Iris pigment epithelial cell (primary cell): ENCODE results near the gene TANGO2.

Experiments used
- DNase-seq: peaks from one replicate; pipeline ENCODE4 v3.0.0-alpha.2; 2011; ENCODE audit warnings: low read depth

TANGO2 gene

GRCh38 chr22:19983741-19984140, 37.2 kb upstream of the TANGO2 start:
- DNase-seq: no peak

- DNase-seq: peak; percentile 68
Observed at GRCh38 chr22:19984201-19984753, 36.6 kb upstream of the TANGO2 start.

DNA sequence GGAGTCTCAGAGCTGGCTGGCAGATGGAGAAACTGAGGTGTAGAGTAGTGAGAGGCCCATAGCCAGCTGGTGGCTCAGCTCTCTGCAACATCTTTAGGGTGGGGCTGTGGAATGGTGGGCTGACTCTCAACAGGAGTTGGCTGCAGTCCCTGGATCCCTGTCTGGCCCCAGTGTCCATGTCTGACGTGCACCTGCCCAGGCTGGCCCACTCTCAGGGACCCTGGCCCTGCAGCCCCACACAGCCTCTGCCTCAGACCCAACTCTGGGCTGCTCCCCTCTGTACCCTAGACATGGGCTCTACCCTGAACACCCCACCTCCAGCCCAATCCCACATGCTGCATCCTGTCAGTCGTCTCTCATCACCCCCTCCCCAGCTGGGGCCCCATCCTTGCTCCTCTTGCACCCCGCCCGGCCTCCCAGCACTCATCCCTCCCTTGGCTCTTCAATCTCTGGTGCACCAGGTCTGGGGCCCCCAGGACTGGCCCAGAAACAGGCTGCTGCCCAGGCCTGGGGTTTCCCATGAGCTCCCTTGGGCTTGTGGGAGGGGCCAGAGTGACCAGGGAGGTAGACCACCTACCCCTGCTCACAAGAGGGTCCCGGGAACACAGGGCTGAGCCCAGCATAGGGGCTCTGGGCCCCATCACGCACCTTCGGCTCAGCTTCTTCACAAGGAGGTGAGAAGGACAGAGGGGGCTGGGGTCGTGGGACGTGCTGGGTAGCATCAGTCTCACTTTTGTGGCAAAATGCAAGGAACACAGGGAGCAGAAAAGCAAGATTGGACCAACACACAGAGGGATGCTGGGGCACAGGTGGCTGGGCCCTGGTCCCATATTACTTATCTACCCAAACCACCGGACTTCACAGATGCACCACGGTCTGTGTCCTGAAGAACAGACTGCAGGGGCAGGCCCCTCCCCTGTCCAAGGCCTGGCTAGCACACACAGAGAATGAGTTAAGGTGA, 35.8 kb upstream of the TANGO2 start:
- no peak for DNase-seq

DNA sequence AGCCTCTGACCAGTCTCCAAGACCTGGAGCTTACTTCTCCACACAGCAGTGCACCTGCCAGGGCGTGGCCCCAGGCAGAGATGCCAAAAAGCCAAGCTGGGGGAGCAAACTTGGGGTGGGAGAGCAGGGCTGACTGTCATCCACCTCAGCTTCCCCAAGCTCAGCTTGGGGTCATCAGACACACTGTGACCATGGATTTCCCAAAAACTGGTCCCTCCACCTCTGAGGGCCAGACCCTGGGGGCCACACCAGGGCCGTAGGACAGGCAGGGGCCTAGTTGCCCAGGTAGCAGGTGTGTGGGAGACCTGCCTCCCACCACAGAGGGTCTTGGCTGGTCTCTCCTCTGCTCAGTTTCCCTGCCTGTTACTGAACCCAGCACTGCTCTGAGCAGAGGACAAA, 34.9 kb upstream of the TANGO2 start:
- no peak for DNase-seq

DNA sequence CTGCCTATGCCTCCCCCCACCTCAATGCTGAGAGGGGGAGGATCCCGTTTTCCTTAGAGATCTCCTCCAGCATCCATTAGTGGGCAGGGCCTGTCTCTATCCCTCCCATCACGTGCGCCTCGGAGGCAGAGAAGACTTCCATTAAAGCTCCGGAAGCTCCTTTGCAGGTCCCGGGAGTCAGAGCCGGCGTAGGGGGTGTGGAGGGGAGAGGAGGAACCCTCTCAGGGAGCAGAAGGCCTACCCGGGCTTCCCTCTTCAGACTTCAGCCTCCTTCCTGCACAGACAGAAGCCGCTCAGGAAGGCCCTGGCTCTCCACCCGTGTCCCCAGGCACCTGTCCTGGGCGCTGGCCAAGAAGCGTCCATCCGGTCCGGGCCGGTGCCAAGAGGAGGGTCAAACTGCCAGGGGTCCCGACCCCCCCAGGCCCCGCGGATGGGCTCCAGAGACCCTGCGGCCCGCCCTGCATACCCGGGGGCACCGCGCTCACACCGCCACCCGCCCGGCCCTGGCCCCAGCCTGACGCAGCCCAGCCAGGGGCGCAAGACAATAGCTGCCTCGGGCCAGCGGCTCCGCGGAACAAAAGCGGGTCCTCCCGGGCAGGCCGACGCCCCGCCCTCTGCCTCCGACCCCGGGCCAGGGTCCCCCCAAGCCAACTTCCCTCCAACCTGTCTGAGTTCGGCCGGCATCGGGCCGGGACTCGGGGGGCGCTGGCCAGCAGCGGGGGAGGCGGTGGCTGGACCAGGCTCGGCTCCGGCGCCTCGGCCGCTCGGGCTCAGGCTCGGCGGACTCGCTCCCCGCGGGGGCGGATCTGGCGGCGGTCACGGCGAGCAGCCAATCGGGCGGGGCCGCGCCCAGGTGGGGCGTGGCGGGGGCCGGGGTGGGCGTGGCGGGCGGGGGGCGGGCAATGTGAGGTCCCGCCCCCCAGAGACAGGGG, 34.2 kb upstream of the TANGO2 start:
- peak; percentile 74 for DNase-seq

DNA sequence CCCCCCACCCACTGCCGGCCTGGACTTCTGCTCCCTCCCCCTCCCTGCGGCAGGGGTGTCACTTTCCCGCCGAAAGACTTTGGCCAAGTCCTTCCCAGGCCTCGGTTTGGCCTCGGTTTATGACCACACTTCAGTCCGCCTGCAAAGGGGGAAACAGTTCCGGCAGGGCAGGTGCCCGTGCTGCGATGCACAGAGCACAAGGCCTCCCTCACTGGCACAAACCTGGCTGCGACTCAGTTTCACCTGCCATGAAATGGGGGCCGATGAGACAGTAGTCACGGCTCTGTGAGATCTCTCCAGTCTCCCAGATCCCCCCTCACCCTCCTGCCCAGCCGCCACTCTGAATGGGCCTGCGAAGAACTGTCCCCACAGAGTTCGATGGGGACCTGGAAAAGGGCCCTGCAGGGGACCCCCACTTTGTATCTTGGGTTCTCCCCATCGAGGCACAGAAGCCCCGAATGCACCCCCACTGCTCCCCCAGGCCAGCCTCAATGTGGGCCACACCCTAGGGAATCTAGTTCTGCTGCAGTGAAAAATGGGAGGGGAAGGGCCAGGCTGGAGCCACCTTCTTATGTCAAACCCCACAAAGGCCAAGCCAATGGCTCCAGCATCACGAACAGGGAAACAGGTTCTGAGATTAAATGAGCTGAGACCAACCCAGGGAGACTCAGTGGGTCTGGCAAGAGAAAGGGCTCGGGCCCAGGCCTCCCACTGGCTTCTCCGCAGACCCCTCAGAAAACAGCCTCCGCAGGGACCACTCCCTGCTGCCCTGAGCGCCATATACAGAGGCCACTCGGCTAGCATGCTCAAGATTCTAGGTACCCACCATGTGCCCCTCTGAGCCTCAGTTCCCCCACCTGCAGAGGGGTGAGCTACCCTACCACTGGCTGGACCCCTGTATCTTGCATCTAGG, 33.3 kb upstream of the TANGO2 start:
- no peak for DNase-seq

DNA sequence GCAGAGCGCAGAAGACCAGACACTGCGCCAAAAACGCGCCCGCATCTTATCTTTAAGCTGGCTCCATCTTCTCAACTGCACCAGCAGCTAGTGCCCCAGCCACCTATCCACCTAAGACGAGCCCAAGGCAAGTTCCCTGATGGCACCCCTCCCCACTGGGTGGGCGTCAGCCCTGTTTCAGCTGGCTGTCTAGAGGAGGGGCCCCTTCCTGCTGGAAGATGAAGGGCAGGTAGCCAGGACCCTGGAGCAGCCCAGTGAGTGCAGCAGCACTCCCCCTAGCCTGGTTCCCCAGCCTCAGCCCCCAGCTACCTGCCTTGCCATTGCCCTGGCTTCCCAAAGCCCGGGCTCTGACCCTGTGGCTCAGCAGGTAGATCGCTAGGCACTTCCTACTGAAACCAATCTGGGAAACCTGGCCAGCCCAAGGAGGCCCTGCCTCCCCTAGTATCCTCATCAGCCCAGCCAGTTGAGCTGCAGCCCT, 32.5 kb upstream of the TANGO2 start:
- no peak for DNase-seq

GRCh38 chr22:19988965-19989724, 31.8 kb upstream of the TANGO2 start:
- DNase-seq: no peak

- DNase-seq: no peak
Observed at GRCh38 chr22:19989725-19990067, 31.2 kb upstream of the TANGO2 start.

GRCh38 chr22:19990188-19990587, 30.7 kb upstream of the TANGO2 start:
- DNase-seq: no peak

DNA sequence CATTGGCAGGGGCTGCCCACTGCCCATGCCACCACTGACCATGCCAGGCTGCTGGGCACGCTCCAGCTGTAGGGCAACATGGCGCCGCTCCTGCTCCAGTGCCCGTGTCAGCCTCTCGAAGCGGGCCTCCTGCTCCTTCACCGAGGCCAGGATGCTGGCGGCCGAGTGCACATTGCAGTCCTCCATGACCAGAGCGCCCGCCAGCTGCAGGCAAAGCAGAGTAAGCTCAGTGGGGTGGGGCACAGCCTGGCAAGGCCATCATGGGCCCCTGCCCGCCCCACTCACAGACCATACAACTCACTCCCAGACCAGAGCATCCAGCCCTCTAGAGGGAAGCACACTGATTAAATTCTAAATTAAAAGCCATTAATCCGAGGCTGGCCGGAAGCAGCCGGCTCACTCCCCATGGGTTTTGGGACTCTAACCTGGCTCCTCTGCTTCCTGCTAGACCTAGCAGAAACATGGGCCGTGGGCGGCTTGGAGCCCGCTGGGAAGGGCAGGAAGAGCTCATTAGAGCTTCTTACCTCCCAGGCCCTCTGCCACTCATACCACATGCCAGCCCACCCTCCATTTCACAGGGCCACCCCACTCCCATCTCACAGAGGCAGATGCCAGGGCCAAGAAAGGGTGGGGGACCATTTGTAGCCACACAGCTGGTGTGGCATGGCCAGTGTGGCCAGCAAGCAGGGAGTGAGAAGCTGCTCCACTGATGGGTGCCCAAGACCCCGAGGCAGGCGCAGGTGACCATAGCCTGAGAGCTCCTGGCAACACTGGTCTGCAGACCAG, 30.1 kb upstream of the TANGO2 start:
- no peak for DNase-seq

- no peak for DNase-seq
Observed at GRCh38 chr22:19991395-19991644, 29.6 kb upstream of the TANGO2 start.

DNA sequence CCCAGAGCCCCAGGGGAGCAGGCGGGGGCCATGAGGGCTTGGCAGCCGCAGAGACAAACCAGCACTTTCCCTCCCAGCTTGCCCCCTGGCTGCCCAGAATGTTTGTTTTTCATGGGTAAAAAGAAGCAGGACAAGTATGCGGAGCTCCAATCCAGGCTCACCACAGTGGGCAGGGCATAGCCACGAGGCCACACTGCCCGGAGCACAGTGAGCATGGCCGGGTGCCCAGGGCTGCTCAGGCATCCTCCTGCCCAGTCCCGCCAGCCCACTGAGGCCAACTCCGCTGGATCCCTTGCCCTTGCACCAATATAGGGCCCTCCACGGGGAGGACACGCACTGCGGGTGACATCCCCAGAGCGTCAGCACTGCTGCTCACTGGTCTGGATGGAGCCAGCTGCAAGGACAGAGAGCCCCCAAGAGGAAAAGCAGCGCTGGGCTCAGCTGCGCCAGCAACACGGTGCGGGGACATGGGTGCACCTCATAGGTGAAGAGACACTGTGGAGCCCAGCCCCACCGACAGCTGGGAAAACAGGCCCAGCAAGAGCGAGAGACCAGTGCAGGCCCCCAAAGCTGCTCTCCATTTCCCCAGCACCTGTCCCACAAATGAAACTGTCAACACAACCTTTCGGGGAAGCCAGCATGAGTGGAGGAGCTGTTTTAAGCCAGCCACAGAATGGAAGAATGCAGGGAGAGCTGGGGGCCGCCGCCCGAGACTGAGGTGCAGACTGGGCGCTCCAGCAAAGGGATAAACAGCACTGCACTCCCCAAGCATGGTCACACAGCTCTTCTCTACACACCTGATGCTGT, 29.1 kb upstream of the TANGO2 start:
- no peak for DNase-seq

DNA sequence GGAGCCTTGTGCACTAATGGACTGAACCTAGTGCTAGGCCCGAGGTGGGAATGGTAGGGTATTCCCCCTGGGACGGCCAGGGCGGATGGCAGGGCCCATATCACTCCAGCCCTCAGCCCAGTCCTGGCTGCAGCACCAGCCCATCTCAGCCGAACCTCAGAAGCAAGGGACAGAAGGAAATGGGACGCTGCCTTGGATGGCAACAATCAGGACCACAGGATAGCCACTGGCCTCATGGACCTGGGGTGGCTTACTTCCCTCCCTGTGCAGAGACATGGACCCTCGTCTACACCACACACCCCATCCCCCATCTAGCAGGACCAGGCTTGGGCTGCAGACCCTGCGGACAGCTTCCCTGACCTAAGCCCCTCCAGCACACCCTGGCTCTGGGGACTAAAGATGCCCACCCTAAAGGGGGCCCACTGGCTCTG, 28.4 kb upstream of the TANGO2 start:
- no peak for DNase-seq

GRCh38 chr22:19992921-19993355, 28.0 kb upstream of the TANGO2 start:
- DNase-seq: no peak

- DNase-seq: no peak
Observed at GRCh38 chr22:19993926-19994325, 27.0 kb upstream of the TANGO2 start.

- peak; percentile 18 for DNase-seq
Observed at GRCh38 chr22:19994851-19995610, 25.9 kb upstream of the TANGO2 start.

GRCh38 chr22:19995611-19996339, 25.1 kb upstream of the TANGO2 start:
- peak; percentile 34 for DNase-seq
